Transverse colon (tissue), 4 donors: Measurements from ENCODE around the gene SLC27A5. TPM values are rescaled to one million over a fixed set of nuclear protein-coding genes. Genes with fewer than 3 reads are reported as not detected.

Experiments used
- DNase-seq: peaks from one replicate; pipeline ENCODE4 v3.0.0-alpha.2; 2019
- H3K27ac ChIP-seq, 4 donors: fragments of 200-600 bp; sonication (generic); 2 replicates each; pipeline ENCODE4 v1.5.1; 2016 to 2018; ENCODE audit warnings: inconsistent platforms in 4 of 4
- H3K27me3 ChIP-seq: fragments of 200-600 bp; sonication (generic); 2 replicates; pipeline ENCODE4 v1.5.1; 2017; ENCODE audit warnings: inconsistent platforms
- H3K36me3 ChIP-seq, 4 donors: fragments of 200-600 bp; sonication (generic); 2 replicates each; pipeline ENCODE4 v1.5.1; 2017 to 2019; ENCODE audit warnings: inconsistent platforms in 4 of 4
- H3K4me1 ChIP-seq, 4 donors: fragments of 200-600 bp; sonication (generic); 2 replicates each; pipeline ENCODE4 v1.5.1; 2017 to 2020; ENCODE audit warnings: inconsistent platforms in 4 of 4
- H3K4me3 ChIP-seq, 4 donors: fragments of 200-600 bp; sonication (generic); 1 replicate in 1 of 4; 2 replicates in 3 of 4; pipeline versions ENCODE4 v1.5.1 to v1.6.1; 2017 to 2019; ENCODE audit warnings: inconsistent platforms in 4 of 4
- H3K9me3 ChIP-seq, 2 donors: fragments of 200-600 bp; sonication (generic); 2 replicates each; pipeline ENCODE4 v1.5.1; 2017 to 2019; ENCODE audit warnings: inconsistent platforms in 2 of 2
- CTCF ChIP-seq, 5 experiments: fragments of 200-600 bp in 3 of 5; fragments of 450-650 bp in 2 of 5; sonication (generic) in 3 of 5; IDR thresholded peaks; 1 replicate in 2 of 5; 2 replicates in 3 of 5; pipeline ENCODE4 v1.5.1; 2016 to 2017; ENCODE audit warnings: antibody characterized with exemption in 5 of 5, inconsistent platforms in 3 of 5, mild to moderate bottlenecking in 2 of 5, moderate library complexity in 1 of 5
- EP300 ChIP-seq: sonication (generic); formaldehyde crosslinking; IDR thresholded peaks from one replicate; pipeline ENCODE4 v1.6.1; 2017; ENCODE audit warnings: antibody characterized with exemption, low read depth
- POLR2A ChIP-seq: fragments of 450-650 bp; IDR thresholded peaks from one replicate; pipeline ENCODE4 v1.6.1; 2016; ENCODE audit warnings: antibody characterized with exemption, mild to moderate bottlenecking, moderate library complexity
- POLR2AphosphoS5 ChIP-seq, 3 donors: sonication (generic); formaldehyde crosslinking; IDR thresholded peaks; one replicate each; pipeline ENCODE4 v1.6.1; 2016; ENCODE audit warnings: antibody characterized with exemption in 3 of 3
- WGBS, 2 donors: methylation state at CpG; one replicate each; pipeline ENCODE4 v1.1.5; 2018; ENCODE audit warnings: low coverage in 1 of 2; 5-methylcytosine and 5-hydroxymethylcytosine counted together
- in situ Hi-C, 4 donors: fragments of 200-750 bp; cut with MboI; loops; one replicate each; pipeline versions ENCODE4 v1.15.0 to v1.15.1; 2017; ENCODE audit warnings: low sequenced_read_pairs in 3 of 4, low pct_ligation_motif_present in 1 of 4, low pct_unique_long_range_greater_than_20kb in 1 of 4
- intact Hi-C: fragments of 100-400 bp; cut with DNase I; formaldehyde crosslinking; loops from one replicate; pipeline ENCODE4 v1.15.1; 2023; ENCODE audit warnings: low total_unique reads
- total RNA-seq, 4 donors: library from RNA; depleted of rRNA; stranded (reverse); fragments of >200 nt; gene quantifications; one replicate each; pipeline ENCODE4 v1.1.0, GENCODE V29; 2016

Gene SLC27A5
- total RNA-seq, 4 donors from 2014 or later = 3.3 to 5.0 (median 4.4) TPM; not detected in 1

- WGBS, 2 donors = 21 to 49% methylated on average over 2 to 10 of the region's 10 CpGs
- Histone ChIP-seq H3K9me3 (no peaks in the 10 kb centered on the region), H3K4me1 (peaks cover 35 to 54% (median 43%) of the 10 kb centered on the region in 4 donors), H3K27me3 (no peaks in the 10 kb centered on the region), H3K36me3 (peaks cover 0 to 13% (median 4%) of the 10 kb centered on the region in 4 donors), H3K4me3 (peak overlapping the region in 2 of 4 donors; percentile 67 to 68), H3K27ac (peak overlapping the region; percentile 3 to 100 (median 97))
- no peak for TF ChIP-seq POLR2AphosphoS5 (IDR thresholded peaks at IDR 0.05)
- no peak for TF ChIP-seq CTCF (IDR thresholded peaks at IDR 0.05)
- TF ChIP-seq POLR2A = no peak
- no peak for TF ChIP-seq EP300
- in situ Hi-C loops (no loop called here), intact Hi-C loops (no loop called here)
- no peak for DNase-seq
These were observed 44.9 kb upstream of the SLC27A5 start for GRCh38 chr19:58556622-58557220.

GRCh38 chr19:58555920-58556621 is 44.3 kb upstream of the SLC27A5 start:
- intact Hi-C loops (no loop called here), in situ Hi-C loops (no loop called here)
- TF ChIP-seq POLR2A (no peak), POLR2AphosphoS5 (IDR thresholded peaks at IDR 0.05) (no peak), CTCF (IDR thresholded peaks at IDR 0.05) (no peak), EP300 (no peak)
- 75 to 85% methylated on average over 2 to 16 of the region's 16 CpGs for WGBS, 2 donors
- Histone ChIP-seq H3K4me1 (peaks cover 33 to 47% (median 41%) of the 10 kb centered on the region in 4 donors), H3K9me3 (no peaks in the 10 kb centered on the region), H3K27ac (peak overlapping the region; percentile 95 to 100 (median 97)), H3K4me3 (no peak overlapping the region), H3K27me3 (no peaks in the 10 kb centered on the region), H3K36me3 (peaks cover 0 to 20% (median 4%) of the 10 kb centered on the region in 4 donors)
- no peak for DNase-seq

- DNase-seq = no peak
- H3K36me3 ChIP-seq = peaks cover 0 to 26% (median 7%) of the 10 kb centered on the region in 4 donors
- intact Hi-C loops = no loop called here
- peaks cover 33 to 47% (median 41%) of the 10 kb centered on the region in 4 donors for H3K4me1 ChIP-seq
- 36% methylated on average over 4 of the region's 4 CpGs; no CpG with 5 or more reads in 1 of the 2 donors for WGBS, 2 donors
- peak overlapping the region; percentile 4 to 87 (median 56) for H3K4me3 ChIP-seq
- H3K9me3 ChIP-seq = no peaks in the 10 kb centered on the region
- peak overlapping the region; percentile 95 to 100 (median 97) for H3K27ac ChIP-seq
- H3K27me3 ChIP-seq = no peaks in the 10 kb centered on the region
- in situ Hi-C loops = no loop called here
- TF ChIP-seq POLR2A = no peak
- no peak for TF ChIP-seq EP300
- TF ChIP-seq POLR2AphosphoS5 (IDR thresholded peaks at IDR 0.05) = no peak
- TF ChIP-seq CTCF (IDR thresholded peaks at IDR 0.05) = no peak
These were observed 43.6 kb upstream of the SLC27A5 start for GRCh38 chr19:58555369-58555885.
